Measurements from ENCODE around the gene ARSG.
"Not testable (repeated sequence)": the region's sequence is repeated elsewhere in the genome, so short reads cannot be mapped to it uniquely, and the experiment has no call there.

Gene ARSG

DNA sequence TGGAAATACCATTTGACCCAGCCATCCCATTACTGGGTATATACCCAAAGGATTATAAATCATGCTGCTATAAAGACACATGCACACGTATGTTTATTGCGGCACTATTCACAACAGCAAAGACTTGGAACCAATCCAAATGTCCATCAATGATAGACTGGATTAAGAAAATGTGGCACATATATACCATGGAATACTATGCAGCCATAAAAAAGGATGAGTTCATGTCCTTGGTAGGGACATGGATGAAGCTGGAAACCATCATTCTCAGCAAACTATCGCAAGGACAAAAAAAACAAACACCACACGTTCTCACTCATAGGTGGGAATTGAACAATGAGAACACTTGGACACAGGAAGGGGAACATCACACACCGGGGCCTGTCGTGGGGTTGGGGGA lies 9.3 kb upstream of the ARSG start:
- not testable (repeated sequence) for DNase-seq

DNA sequence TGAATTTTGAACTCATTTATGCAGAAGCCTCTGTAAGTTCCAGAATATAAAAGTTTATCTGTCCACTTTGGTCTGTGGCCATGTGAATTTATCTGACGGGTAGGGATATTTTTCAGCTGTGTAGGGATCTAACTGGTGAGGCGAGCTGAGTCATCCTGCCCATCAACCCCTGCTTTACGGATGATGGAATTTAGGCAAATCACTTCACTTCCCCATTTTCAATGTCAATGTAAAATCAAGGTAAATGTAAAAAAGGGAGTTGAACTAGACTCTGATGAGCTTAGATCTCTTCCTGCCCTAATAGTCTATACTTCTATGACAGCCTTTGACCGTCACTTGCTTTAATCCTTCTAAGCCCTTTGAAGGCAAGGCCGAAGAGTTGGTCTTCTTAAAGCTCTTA lies 2.9 kb upstream of the ARSG start:
- no peak for DNase-seq

- no peak for DNase-seq
These were observed 2.5 kb upstream of the ARSG start for GRCh38 chr17:68288804-68289203.

DNA sequence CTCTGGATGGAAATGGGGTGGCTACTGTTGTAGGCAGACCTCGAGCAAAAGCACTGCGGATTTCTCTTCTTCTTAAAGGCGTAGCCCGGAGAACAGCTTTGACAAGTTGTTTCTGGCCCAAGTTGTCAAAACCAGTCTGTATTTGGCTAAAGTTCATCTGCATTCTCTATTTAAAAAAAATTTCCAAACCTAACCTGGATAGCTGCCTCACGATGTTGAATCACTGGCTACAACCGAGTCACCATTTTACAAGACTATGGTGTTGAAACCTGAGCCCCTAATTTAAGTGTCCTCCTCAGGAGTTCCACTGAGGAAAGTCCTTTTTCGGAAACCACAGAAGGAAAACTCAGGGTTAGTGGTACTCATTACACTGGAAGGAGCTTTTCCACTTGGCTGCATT lies 1.8 kb upstream of the ARSG start:
- no peak for DNase-seq

- DNase-seq: no peak
These were observed 1.4 kb upstream of the ARSG start for GRCh38 chr17:68289936-68290267.

DNA sequence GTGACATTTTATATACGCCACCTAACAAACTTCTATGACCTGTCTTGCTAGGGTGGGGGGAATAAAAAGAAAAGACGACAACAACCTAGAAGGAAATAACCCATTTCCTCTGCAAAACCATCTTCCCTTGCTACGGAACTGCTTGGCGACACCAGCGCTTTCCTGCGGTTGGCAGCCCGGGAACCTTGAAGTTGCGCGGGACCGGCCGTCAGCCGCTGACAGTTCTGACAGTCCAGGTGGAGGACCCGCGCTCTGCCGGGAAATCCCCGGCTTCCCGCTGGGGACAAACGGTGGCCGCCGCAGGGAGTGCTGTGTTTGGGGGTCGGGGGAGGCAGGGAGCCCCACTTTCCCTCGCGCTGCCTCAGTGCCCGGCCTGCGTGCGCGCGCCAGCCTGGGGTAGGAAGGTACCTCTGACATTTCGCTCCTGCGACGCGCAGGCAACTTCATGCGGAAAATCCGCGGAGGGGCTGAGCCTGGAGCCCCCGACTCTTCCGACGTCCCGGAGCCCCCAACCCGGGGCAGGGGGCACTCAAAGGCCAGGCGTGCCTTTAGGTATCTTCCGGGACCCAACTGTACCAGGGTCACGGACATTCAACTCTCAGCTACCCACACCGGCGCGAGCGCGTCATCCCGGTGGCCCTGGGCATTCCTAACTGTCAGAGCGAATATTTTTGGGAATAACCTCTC lies 884 bp upstream of the ARSG start:
- peak; percentile 37 for DNase-seq

- DNase-seq: peak; percentile 90
These were observed 767 bp downstream of the ARSG start for GRCh38 chr17:68291836-68292688.

- DNase-seq: no peak
These were observed 1.4 kb downstream of the ARSG start for GRCh38 chr17:68292689-68293040.

- DNase-seq: no peak
These were observed 2.3 kb downstream of the ARSG start for GRCh38 chr17:68293490-68294195.

GRCh38 chr17:68294196-68294555 lies 2.9 kb downstream of the ARSG start:
- DNase-seq: no peak

DNA sequence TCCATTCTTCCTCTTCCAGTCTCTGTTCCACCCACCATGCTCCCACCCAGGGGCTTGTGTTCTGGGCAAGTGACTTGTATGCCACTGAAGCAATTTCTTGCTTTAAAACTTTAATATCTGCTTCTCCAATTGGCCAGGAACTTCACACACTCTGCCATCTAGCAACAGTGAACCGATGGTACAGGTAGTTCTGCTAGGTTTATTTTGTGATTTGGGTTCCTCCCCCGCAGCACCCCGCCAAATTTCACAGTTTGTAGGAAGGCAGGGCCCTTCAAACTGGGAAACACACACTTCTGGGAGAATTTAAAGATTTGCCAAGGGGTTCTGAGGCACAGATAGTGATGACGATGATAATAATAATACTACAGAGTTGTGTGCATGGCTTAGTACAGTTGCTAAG lies 3.3 kb downstream of the ARSG start:
- no peak for DNase-seq

- peak; percentile 66 for DNase-seq
These were observed 3.8 kb downstream of the ARSG start for GRCh38 chr17:68295086-68295485.

- DNase-seq: peak; percentile 11
These were observed 5.2 kb downstream of the ARSG start for GRCh38 chr17:68296217-68297191.

GRCh38 chr17:68297195-68297594 lies 5.9 kb downstream of the ARSG start:
- DNase-seq: no peak

DNA sequence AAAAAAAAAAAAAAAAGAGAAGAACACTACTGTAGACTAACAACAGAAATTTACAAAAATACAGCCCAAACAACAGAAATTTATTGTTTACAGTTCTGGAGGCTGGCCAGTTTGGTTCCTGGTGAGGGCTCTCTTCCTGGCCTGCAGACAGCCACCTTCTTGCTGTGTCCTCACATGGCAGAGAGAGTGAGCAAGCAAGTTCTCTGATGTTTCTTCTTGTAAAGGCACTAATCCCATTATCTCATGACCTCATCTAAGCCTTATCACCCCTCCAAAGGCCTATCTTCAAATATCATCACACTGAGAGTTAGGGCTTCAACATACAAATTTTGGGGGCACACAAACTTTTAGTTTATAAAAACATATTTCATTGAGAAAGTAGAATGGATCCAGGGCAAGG lies 7.3 kb downstream of the ARSG start:
- DNase-seq: no peak

GRCh38 chr17:68299817-68300216 lies 8.5 kb downstream of the ARSG start:
- DNase-seq: no peak

DNA sequence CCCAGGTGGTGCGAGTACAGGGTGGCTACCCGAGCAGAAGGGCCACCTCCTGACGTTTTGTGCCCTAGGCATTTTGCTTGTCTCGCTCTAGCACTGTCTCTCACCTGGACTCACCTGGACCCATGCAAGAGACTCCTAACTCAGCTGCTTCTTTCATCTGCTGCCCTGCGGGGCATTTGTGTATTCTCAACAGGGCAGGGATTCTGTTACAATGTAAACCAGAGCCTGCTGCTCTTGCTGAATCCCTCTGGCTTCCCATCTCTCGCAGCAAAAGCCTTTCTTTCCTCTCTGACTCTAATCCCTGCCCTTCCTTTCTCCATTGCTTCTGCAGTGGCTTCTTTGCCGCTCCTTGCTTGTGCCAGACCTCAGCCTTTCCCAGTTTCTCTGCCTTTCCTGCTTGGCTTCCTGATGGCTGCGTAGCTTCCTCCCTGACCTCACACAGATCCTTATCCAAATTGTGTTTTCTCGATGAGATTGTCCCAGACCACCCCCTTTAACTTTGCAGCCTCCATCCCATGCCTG lies 10.2 kb downstream of the ARSG start:
- no peak for DNase-seq

GRCh38 chr17:68302066-68302564 lies 10.8 kb downstream of the ARSG start:
- DNase-seq: no peak

DNA sequence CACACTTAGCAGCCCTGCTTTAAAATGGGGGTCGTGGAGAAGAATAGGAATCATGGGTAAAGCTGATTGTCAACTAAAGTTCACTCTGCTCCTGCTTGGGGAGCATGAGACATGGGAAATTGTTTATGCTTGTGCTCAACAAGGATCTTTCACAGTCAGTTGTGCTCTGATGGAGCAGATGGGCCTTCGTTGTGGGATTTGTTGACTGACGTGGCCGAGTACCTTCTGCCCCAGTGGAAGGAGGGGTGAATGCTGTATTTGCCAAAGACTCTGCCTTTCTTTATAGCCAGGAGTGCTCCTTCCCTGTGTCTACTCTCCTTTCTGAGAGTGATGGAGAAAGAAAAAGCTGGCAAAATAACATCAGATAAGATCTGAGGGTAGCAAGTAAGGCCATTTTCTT lies 11.4 kb downstream of the ARSG start:
- no peak for DNase-seq

- DNase-seq: no peak
These were observed 13.4 kb downstream of the ARSG start for GRCh38 chr17:68304706-68305105.

DNA sequence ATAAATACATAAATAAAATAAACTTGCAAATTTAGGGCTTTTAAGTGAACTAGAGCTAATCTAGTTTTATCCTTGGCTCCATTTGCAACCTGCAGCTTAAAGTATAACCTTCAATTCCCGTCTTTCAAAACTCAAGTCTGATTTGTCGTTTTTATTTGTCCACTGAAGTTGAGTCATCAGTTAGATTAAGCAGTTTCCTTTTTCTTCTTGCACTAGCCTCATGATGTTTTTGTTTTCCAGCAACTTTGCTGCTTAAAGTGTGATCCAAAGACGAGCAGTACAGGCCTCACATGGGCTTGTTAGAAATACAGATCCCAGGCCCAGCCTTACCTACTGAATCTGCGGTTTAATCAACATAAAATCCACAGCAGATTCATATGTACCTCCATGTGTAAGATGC lies 13.8 kb downstream of the ARSG start:
- no peak for DNase-seq

DNA sequence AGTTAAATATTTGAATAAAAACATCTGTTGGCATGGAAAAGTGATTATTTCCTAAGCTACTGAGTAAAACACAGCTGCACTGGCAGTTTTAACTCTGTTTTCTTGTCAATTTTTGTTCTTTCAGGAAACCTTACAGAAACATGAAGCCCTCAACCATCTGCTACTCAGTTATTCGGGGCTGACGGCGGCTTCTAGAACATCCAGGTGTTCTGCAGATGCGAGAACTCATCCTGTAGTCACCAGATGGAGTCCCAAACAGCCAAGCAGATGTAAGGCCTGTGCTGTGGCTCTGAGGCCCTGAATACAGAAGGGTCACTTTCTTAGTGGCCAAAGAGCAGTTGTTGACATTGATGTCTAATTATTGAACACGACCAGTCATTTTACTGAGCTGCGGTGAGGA lies 15.5 kb downstream of the ARSG start:
- no peak for DNase-seq

- no peak for DNase-seq
These were observed 16.1 kb downstream of the ARSG start for GRCh38 chr17:68307443-68307842.

All from stimulated activated naive CD4-positive, alpha-beta T cell treated with Interleukin-2 at 50 U/mL for 16 hours (primary cell).